NCI-H82 (cell line): ENCODE data around the gene VWF.
A peak's percentile ranks its signal among the peaks of the same experiment; 100 is the strongest.
"Not testable (repeated sequence)": the region's sequence is repeated elsewhere in the genome, so short reads cannot be mapped to it uniquely, and the experiment has no call there.

Source experiments
- DNase-seq: peaks from one replicate; lab custom pipeline; 2025; lab: John Stamatoyannopoulos, UW

The VWF gene

DNA sequence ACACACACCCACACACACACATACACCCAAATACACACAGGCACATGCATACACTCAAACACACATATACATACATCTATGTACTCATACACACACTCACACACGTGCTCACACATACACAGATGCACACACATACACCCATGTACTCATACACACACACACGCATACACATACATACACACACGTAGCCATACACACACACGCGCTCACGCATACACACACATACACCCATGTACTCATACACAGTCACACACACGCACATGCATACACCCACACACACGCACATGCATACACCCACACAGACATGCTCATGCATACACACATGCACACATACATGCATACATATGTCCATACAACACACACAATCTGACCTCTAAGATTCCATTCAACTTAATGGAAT is 91.7 kb downstream of the VWF start:
- DNase-seq: no peak

DNA sequence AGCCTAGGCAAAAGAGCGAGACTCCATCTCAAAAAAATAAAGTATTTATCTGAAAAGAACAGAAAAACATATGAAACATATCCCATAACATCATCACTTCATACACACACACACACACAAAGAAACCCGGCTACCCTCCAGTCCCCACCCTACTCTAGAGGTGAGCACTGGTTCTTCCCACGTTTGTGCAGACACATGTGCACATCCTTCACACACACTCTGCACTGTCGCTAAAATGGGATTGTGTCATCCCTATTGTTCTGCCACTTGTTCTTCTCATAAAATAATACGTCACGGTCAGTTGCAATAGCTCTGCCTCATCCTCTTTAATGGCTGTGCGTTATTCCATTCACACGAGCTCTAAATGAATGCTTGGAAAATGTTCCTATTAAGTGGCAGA is 93.5 kb downstream of the VWF start:
- no peak for DNase-seq

DNA sequence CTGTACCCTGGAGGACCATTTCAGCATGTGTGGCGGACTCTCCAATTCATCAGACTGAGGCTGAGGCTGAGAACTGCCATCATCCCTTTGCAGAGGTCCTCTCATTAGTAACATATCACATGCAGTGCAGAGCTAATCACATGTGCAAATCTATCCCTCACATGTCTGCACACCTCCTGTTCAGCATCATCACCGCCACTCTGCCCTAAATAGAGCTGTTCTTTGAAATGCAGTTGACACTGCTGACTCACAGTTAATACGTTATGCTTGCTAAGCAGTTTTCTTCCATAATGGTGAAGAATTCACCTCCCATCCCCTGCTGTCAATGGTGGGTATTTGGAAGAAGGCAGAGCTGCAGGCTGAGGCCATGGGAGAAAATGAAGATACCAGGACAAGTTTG is 94.4 kb downstream of the VWF start:
- DNase-seq: no peak

DNA sequence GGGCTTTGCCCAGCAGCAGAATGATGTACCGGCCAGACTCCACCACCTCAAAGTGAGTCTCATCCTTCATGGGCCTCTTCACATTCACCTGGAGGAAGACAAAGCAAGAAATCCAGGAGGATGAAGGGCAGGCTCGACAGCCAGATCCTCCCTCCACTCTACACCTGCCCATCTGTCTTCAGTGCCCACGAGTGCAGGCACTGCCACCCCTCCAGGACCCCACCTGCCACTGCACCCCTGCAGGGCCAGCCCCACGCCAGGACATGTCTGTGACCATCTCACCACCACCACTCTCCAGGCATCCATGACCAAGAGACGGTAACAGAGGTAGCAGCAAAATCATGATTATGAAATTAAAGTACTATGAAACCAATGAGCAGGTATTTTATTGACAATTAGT is 95.1 kb downstream of the VWF start:
- DNase-seq: no peak

DNA sequence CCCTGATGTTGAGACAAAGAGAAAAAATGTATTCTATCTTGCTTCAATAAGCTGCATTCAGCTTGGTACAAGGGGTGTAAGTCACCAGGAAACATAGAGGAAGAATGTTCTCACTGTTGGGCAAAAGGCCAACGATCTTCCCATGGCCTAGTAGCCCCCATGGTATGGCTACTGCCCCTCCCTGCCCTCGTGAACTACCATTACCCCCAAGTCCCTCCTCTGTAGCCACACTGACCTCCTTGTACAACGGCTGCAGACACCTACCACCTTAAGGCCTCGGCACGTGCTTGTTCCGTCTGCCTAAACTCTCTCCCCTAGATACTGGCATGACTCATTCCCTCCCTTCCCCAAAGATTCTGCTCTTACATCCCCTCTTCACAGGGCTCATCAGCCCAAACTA is 97.5 kb downstream of the VWF start:
- no peak for DNase-seq

DNA sequence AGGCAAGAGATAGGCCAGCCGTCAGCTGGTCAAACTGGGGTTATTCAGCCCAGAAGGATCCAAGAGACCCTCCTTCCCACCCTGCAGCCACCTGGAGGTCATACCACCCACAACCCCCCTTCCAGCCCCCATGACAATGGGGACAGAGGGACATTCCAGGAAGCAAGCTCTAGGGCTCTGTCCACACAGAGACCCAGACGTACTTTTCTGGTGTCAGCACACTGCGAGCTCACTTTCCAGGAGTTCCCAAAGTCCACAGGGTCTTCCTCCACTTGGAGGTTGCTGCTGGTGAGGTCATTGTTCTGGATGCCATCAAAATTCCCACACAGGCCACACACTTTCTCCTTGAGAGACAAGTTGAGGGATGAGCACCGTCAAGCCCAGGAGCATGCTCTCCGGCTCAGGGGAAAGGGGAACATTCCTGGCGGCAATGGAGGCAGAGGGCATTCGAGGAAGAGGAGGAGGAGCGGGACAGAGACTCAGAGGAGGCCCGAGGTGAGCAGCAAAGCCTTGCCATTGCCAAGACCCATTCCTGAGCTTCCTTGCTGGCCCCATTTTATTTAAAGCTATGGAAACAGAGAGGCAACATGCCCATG is 98.7 kb downstream of the VWF start:
- not testable (repeated sequence) for DNase-seq

DNA sequence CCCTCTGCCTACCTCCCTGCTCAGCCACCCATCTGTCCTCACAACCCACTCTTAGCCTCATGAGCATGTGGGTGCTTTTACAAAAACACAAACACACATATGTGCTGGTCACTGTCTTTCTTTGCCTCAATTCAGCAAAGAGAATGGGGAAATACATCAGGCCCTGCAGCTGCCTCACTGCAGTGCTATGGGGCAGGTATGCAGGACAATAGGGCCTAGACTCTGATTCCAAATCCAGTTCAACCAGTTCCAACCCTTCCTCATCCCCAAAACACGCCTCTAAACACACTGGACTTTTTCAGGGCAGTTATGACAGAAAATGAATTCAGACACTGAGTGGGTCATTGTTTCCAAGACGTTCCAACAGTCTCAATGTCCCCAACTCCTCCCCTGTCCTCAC is 100.4 kb downstream of the VWF start:
- DNase-seq: not testable (repeated sequence)

DNA sequence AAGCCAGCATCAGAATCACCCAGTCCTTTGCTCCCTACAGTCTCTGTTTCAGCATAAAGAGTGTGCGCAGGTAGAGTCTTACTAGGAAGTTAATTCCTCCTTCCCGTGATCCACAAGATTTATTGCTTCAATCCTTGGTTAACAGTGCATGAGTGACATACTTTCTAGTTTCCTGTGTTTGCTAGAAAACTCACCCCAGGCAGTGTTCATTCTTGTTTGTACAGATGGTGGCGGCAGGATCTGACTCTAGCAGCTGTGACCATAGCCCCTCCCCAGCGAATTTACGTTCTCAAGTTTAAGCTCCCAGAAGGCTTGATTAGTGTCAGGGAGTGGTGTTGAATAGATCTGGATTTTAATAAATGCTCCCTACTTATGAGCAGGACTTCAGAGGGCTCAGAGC is 103.5 kb downstream of the VWF start:
- DNase-seq: peak; percentile 80

DNA sequence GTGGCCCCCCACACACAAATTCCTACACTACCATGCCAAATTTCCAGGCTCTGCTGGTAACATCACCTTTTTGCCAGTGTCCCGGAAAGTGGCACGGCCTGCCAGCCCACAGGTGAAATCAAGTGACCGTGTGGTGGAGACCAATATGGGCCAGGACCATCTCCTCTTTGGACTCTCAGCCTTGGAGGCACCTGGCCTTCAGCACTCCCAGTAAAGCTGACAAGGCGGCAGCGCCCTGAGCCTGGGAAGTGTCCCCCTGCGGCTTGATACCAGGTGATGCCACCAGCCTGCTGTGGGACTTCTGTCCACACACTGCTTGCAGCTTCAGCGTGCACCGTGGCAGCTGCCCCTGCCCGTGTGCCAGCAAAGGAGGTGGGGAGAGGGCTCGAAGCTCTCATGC is 104.0 kb downstream of the VWF start:
- not testable (repeated sequence) for DNase-seq

DNA sequence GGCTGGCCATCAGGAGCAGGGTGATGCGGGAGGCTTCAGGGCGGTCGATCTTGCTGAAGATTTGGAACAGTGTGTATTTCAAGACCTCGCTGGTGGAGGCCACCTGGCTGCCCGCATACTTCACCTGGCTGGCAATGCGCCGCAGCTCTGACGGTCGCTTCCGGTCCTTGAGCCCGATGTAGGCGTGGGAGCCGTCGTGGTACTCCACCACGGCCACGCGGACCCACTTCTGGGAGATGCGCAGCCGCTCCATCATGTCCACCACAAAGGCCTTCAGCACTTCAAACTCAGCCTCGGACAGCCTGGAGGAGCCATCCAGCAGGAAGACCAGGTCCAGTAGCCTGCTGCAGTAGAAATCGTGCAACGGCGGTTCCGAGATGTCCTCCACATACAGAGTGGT is 105.2 kb downstream of the VWF start:
- not testable (repeated sequence) for DNase-seq

DNA sequence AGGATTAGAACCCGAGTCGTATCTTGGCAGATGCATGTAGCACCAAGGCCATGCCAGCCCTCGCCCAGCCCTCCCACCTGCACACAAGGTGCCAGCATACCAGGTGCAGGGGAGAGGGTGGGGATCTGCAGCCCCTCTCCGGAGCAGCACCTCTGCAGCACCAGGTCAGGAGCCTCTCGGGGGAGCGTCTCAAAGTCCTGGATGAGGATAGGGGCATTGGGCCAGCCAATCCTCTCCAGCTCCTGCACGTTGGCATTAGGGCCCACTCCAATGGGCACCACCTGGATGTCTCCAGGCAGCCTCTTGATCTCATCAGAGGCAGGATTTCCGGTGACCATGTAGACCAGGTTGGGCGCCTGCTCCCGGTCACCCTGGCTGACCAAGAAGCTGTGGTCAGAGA is 106.2 kb downstream of the VWF start:
- no peak for DNase-seq

DNA sequence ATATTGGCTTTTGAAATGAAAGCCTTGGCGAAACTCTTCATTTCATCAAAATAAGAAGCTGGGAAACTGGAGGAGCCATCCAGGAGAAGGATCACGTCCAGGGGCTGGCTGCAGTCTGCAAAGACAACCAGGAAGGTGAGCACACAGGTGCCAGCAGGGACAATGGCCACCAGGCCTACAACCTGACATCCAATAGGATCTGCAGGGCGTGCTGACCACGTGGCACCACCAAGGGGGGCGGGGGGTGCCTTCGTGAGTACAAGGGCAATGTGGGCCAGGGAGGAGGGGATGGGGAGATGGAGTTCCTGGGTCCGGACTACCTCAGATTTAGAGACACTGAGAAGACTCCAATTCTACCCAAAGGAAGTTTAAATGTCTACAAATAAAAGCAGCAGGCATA is 107.7 kb downstream of the VWF start:
- DNase-seq: no peak

DNA sequence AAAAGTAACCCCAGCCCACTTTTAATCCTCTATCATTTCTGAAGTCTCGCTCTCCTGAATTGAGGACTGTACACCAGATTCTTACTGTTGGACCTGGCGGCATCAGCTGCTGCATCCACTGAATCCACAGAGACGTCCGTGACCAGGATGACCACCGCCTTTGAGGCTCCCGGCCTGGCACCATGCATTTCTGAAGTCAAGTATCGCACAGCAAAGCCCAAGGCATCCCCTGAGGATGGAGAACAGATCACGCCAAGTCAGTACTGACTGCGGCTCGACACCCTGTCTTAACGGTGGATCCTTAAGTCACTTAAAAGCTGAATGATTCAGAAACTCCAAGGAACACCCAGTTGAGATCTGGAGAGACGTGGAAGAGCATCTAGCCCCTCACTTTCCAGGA is 108.5 kb downstream of the VWF start:
- DNase-seq: not testable (repeated sequence)

DNA sequence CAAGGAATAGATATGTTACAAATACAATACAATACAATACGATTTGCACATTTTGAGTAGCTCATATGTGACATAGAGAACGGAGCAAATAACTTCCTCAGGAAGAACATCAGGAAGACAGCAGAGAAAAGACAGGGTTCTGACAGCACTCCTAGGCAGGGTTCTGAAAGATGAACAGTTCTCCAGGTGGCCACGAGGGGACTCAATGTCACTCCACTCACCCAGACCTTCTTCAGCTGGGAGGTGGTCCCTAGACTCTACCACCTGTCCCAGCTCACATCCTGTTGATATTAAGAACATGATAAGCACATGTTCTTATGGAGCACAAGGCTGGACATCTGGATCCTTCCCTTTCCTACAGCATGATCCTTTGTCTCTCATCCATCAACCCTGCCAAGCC is 109.2 kb downstream of the VWF start:
- DNase-seq: peak; percentile 24

DNA sequence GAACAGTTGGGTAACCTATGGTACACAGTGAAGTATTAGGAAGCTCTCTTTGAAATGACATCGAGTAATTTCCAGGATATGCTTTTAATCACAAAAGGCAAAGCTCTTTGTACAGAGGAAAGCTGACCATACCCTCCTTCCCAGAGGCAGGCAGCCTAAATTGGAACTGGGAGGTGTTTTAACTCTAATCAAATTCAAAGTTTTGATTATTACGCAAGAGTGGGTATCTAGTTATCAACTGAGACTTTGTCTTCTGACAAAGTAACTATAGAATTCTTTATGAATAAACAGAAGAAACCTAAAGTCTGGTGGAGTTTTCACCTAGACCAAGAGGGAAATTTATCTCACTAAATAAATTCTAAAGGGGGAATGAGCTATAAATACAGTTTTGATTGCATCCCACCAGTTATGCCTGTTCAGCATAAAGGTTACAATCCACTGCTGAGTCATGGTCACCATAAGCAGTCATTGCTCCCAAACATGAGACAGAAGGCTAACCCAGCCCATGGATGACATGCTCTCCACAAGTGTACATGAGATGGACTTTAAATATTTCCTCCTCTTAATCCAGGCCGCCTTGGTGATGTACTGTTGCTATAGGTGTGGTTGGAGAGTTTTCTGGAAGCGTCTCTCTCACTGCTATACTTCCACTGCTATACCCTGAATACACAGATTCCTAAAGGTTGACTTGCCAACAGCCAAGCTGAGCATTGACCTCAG is 113.7 kb downstream of the VWF start:
- DNase-seq: not testable (repeated sequence)

DNA sequence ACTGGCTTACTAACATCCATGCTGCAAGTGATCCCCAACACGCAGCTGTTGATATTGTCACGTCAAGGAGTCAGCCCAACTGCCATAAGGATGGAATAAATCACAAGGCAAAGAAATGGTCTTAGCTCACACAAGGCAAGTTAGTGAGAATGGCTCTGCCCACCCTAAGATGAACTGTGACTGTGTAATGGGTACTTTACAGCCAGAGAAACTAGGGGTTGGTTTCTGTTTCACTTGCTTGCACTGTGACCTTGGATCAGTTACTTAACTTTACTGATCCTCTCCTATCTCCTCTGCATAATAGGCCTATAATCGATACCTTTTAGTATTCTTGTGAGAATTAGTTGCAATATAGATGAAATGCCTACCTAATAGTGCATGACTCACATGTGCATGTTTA is 127.2 kb downstream of the VWF start:
- DNase-seq: no peak

DNA sequence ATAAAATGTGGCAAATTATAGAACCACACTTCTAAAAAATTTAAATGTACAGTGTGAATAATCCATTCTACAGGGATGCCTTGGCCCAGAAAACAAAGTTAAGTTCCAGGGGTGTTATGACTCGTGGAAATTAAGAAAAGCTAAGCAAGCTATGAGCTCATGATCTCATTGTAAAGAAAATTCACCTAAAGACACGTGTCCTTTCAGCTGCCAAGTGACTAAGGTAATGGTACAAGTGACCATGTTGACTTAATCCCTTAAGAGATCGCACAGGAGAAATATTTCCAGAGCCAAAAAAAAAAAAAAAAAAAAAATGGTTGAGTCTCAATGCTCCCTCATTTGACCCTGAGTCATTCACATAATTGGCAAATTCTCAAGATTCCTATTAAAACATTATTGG is 128.0 kb downstream of the VWF start:
- no peak for DNase-seq

DNA sequence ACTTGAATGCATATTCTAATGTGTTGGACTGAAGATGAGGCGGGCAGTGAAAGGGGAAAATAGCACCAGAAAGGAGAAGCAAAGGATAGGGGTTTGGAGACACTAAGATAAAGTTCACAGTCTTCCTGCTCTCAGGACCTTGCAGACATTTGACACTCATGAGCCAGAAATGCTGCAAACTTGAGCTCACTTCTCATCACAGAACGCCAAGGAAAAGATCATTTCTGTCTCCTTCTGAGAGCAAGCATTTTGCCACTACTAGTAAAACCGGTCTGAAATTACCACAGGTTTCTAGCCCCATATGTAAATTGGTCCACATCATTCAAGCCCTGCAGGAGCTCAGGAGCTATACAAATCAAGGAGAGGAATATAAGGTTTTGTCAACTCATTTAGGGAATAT is 134.8 kb downstream of the VWF start:
- DNase-seq: no peak

DNA sequence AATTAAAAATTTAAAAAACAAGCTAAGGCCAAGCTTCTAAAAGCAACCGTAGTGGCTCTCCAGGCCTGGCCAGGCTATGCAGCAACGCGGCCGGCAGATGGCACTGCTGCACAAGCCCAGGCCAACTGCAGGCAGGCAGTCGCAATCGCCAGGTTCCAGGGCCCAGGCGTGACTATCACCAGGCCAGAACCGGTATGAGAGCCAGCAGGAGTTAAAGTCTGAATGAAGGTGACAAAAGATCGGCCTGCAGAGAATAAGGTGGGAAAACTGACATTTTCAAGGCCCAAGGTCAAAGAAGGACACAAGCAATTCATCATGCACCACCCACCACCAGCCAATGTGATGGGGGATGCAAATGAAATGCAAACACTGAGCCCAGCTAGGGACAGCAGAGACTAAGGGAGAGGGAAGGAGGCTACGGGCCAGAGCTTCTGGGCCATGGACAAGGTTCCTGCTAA is 135.8 kb downstream of the VWF start:
- DNase-seq: peak; percentile 83

DNA sequence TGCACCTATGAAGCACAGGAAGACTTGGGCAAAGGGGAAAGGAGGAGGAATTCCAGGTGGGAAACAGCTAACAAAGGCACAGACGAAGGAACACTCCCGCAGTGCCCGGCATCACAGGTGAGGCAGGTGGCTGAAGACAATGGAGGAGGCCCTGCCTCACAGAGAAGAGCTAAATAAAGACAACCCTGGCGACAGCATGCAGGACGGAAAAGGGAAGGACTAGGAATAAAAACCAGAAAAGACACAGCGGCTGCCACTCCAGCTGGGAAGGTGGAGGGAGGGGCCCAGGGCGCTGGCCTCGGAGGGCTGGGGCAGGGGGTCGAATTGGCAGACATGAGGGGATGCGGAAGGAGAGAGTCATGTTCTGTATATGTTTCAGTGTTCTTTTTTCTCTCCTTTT is 136.4 kb downstream of the VWF start:
- DNase-seq: no peak

DNA sequence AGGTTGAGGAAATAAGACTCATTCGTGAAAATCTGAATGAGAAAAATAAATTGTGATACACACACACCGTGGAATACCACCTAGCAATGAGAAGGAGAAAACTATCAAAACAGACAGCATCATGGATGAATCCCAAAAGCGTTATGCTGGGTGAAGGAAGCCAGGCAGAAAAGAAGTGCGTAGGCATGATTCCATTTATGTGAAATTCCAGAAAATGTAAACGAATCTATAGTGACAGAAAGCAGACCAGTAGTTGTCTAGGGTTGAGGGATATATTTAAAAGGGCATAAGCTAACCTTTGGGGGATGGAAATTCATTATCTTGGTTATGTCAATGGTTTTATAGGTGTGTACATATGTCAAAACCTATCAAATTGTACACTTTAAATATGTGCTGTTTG is 136.9 kb downstream of the VWF start:
- no peak for DNase-seq

DNA sequence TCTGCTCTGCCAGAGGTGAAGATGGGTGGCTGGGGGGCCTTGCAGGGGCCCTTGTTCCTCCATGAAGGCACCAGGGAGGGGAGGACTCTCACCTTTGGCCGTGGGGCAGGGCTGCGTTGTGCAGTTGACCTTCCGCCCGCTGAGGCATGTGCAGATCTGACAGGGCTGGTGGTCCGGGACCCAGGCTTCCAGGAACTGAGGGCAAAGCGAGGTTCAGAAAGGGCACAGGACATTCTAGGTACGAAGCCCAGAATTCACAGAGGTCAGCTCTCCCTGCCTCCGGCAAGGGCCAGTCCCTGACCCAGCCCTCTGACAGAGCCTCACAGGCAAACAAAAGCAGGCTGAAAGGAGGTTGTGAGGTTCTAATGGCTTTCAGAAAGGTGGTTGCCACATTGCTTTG is 139.0 kb downstream of the VWF start:
- DNase-seq: no peak

DNA sequence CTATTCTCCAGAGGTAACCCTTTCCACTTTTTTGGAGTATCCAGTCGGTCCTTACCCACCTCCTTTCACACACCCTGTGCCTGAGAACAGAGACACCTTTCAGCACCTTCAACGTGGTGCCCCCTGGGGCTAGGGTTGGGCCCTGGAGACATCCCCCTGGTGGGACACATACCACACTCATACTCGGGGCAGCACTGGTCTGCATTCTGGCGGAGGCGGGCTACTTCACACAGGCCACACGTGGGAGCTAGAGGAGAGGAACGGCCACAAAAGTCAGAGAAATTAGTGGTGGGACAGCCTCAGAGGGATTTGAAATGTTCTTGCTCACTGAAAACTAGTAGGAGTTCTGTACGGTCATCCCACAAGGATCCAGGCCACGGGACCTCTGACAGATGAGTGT is 139.6 kb downstream of the VWF start:
- no peak for DNase-seq

DNA sequence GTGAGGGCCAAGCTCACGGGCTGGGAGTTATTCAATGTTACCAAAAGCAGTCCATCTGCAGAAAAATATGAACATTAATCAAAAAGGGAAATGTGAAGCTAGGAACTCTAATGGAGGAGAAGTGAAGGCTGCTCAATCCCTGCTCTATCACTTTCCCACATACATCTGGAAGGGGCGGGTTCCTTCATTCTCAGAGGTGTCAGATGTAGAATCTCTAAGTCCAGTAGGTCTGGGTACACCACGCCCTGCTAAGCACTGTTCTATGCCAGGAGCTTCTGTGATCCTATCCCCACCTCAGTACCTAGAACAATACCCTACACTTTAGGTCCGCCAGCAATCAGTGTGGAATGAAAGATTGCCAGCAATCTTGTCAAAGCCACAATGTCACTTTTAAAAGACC is 142.4 kb downstream of the VWF start:
- DNase-seq: no peak
